Fibroblast of lung (primary cell): ENCODE results near the gene SLC16A6. TPM values are rescaled to one million over a fixed set of nuclear protein-coding genes. Genes with fewer than 3 reads are reported as not detected.
"Not testable (repeated sequence)": the region's sequence is repeated elsewhere in the genome, so short reads cannot be mapped to it uniquely, and the experiment has no call there.

ENCODE experiments used
- DNase-seq, 2 donors: peaks; one replicate each; pipeline versions ENCODE4 v3.0.0 to v3.0.0-alpha.2; 2010; ENCODE audit warnings: low read depth in 2 of 2
- H2AFZ ChIP-seq: 2 replicates; pipeline ENCODE4 v1.5.1; 2012; ENCODE audit warnings: low read length, control low read depth, inconsistent platforms
- H3K27ac ChIP-seq: 2 replicates; pipeline ENCODE4 v1.5.1; 2011; ENCODE audit warnings: low read length, control low read depth; ENCODE audit not compliant: insufficient read depth
- H3K27me3 ChIP-seq: 2 replicates; pipeline ENCODE4 v1.5.1; 2011; ENCODE audit warnings: mild to moderate bottlenecking, low read length; ENCODE audit not compliant: control insufficient read depth, insufficient read depth
- H3K36me3 ChIP-seq: 2 replicates; pipeline ENCODE4 v1.5.1; 2011; ENCODE audit warnings: low read length; ENCODE audit not compliant: control insufficient read depth, insufficient read depth
- H3K4me1 ChIP-seq: 2 replicates; pipeline ENCODE4 v1.5.1; 2011; ENCODE audit warnings: low read length; ENCODE audit not compliant: control insufficient read depth, insufficient read depth; ENCODE audit errors: extremely low read depth
- H3K4me2 ChIP-seq: 2 replicates; pipeline ENCODE4 v1.5.1; 2011; ENCODE audit warnings: low read length, control low read depth; ENCODE audit not compliant: insufficient read depth; ENCODE audit errors: extremely low read depth
- H3K4me3 ChIP-seq, 4 experiments: fragments of 200-600 bp in 1 of 4; sonication (generic) in 1 of 4; replicated peaks in 1 of 4; 2 replicates each; pipeline ENCODE4 v1.5.1; 2011 to 2016; ENCODE audit warnings: low read length in 4 of 4, low read depth in 3 of 4, mild to moderate bottlenecking in 3 of 4, control low read depth in 2 of 4, inconsistent platforms in 1 of 4, mixed read lengths in 1 of 4; ENCODE audit not compliant: insufficient read depth in 1 of 4; ENCODE audit errors: control extremely low read depth in 1 of 4
- H3K79me2 ChIP-seq: 2 replicates; pipeline ENCODE4 v1.5.1; 2012; ENCODE audit warnings: mild to moderate bottlenecking, low read length, inconsistent platforms; ENCODE audit not compliant: control insufficient read depth, insufficient read depth
- H3K9ac ChIP-seq: 2 replicates; pipeline ENCODE4 v1.5.1; 2011; ENCODE audit warnings: mild to moderate bottlenecking, low read length, control low read depth; ENCODE audit not compliant: insufficient read depth
- H3K9me3 ChIP-seq: 2 replicates; pipeline ENCODE4 v1.5.1; 2012; ENCODE audit warnings: low read depth, low read length; ENCODE audit not compliant: control insufficient read depth, insufficient read depth
- H4K20me1 ChIP-seq: 2 replicates; pipeline ENCODE4 v1.5.1; 2011; ENCODE audit warnings: low read length; ENCODE audit not compliant: control insufficient read depth, insufficient read depth; ENCODE audit errors: extremely low read depth
- EZH2 ChIP-seq: IDR thresholded peaks from 2 replicates; pipeline ENCODE4 v1.5.1; 2012; ENCODE audit warnings: low read length, control low read depth, mild to moderate bottlenecking; ENCODE audit errors: missing control alignments
- polyA plus RNA-seq, 2 donors: library from polyadenylated mRNA; depleted of rRNA in 1 of 2; stranded (reverse) in 1 of 2; unstranded in 1 of 2; fragments of >200 nt; gene quantifications; 2 replicates each; pipeline ENCODE4 v1.2.1, GENCODE V29; 2011 to 2012; ENCODE audit warnings: missing spikeins in 1 of 2
- total RNA-seq: library from RNA; depleted of rRNA; stranded (reverse); fragments of >200 nt; gene quantifications from 2 replicates; pipeline ENCODE4 v1.2.1, GENCODE V29; 2014
- TF ChIP-seq, protein P1 (sequence below), 2 donors: IDR thresholded peaks in 1 of 2; conservative IDR thresholded peaks in 1 of 2; 1 replicate in 1 of 2; 2 replicates in 1 of 2; pipeline ENCODE4 v1.5.1; 2011 to 2012; ENCODE audit warnings: low read length in 2 of 2, control low read depth in 1 of 2, inconsistent platforms in 1 of 2, low read depth in 1 of 2, mild to moderate bottlenecking in 1 of 2

Gene SLC16A6
- total and polyA plus RNA-seq, 2 donors (not counting 1 experiment from before 2014, with no cell fraction given) = 1.7 to 8.3 TPM

DNA sequence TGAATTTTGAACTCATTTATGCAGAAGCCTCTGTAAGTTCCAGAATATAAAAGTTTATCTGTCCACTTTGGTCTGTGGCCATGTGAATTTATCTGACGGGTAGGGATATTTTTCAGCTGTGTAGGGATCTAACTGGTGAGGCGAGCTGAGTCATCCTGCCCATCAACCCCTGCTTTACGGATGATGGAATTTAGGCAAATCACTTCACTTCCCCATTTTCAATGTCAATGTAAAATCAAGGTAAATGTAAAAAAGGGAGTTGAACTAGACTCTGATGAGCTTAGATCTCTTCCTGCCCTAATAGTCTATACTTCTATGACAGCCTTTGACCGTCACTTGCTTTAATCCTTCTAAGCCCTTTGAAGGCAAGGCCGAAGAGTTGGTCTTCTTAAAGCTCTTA, 2.6 kb downstream of the SLC16A6 start:
- peaks cover 8% of the 10 kb centered on the region for H3K4me1 ChIP-seq
- H3K27ac ChIP-seq = no peak overlapping the region
- no peak overlapping the region for H3K4me3 ChIP-seq
- no peaks in the 10 kb centered on the region for H3K9me3 ChIP-seq
- H4K20me1 ChIP-seq = no peaks in the 10 kb centered on the region
- H3K27me3 ChIP-seq = no peaks in the 10 kb centered on the region
- DNase-seq = no peak
- H3K36me3 ChIP-seq = no peaks in the 10 kb centered on the region
- H3K9ac ChIP-seq = no peak overlapping the region
- TF ChIP-seq EZH2 = no peak
- TF ChIP-seq, protein P1, sequence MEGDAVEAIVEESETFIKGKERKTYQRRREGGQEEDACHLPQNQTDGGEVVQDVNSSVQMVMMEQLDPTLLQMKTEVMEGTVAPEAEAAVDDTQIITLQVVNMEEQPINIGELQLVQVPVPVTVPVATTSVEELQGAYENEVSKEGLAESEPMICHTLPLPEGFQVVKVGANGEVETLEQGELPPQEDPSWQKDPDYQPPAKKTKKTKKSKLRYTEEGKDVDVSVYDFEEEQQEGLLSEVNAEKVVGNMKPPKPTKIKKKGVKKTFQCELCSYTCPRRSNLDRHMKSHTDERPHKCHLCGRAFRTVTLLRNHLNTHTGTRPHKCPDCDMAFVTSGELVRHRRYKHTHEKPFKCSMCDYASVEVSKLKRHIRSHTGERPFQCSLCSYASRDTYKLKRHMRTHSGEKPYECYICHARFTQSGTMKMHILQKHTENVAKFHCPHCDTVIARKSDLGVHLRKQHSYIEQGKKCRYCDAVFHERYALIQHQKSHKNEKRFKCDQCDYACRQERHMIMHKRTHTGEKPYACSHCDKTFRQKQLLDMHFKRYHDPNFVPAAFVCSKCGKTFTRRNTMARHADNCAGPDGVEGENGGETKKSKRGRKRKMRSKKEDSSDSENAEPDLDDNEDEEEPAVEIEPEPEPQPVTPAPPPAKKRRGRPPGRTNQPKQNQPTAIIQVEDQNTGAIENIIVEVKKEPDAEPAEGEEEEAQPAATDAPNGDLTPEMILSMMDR (conservative IDR thresholded peaks at IDR 0.05 in 1 of 2, IDR thresholded peaks at IDR 0.05 in 1 of 2; ENCODE audit: low read depth in 1 of 2, low read length in 2 of 2) = no peak
- no peak overlapping the region for H2AFZ ChIP-seq
- H3K4me2 ChIP-seq = no peak overlapping the region
- H3K79me2 ChIP-seq = no peaks in the 10 kb centered on the region

DNA sequence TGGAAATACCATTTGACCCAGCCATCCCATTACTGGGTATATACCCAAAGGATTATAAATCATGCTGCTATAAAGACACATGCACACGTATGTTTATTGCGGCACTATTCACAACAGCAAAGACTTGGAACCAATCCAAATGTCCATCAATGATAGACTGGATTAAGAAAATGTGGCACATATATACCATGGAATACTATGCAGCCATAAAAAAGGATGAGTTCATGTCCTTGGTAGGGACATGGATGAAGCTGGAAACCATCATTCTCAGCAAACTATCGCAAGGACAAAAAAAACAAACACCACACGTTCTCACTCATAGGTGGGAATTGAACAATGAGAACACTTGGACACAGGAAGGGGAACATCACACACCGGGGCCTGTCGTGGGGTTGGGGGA, 9.0 kb downstream of the SLC16A6 start:
- H3K79me2 ChIP-seq, H3K27me3 ChIP-seq, H3K9me3 ChIP-seq, H2AFZ ChIP-seq, H3K4me1 ChIP-seq, H3K27ac ChIP-seq, H3K9ac ChIP-seq, H4K20me1 ChIP-seq, H3K4me2 ChIP-seq, H3K4me3 ChIP-seq, H3K36me3 ChIP-seq, DNase-seq: not testable (repeated sequence)

DNA sequence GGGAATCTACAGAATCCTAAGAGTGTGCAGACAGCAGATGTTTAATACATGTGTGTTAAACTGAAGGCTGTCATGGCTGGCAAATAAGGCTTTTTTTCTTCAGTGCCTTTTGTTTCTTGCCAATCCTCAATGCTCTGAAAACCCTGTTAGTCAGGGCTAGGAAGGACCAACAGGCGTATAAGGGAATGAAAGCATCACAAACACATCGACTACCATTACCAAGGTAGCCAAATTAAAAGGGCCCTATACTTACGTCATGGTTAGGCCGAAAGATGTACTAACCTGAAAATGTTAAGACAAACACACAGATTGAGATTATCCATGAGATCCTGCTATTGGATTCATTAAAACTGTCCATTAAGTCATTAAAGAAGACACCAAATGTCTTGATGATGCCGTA, 13.1 kb downstream of the SLC16A6 start:
- Histone ChIP-seq H3K9ac (no peak overlapping the region), H3K4me2 (no peak overlapping the region), H3K4me1 (no peaks in the 10 kb centered on the region), H3K79me2 (no peaks in the 10 kb centered on the region), H3K36me3 (peaks cover 2% of the 10 kb centered on the region), H3K27ac (no peak overlapping the region), H2AFZ (no peak overlapping the region), H3K9me3 (no peaks in the 10 kb centered on the region), H4K20me1 (no peaks in the 10 kb centered on the region), H3K4me3 (no peak overlapping the region), H3K27me3 (no peaks in the 10 kb centered on the region)
- DNase-seq = no peak
- no peak for TF ChIP-seq EZH2
- TF ChIP-seq, protein P1 (conservative IDR thresholded peaks at IDR 0.05 in 1 of 2, IDR thresholded peaks at IDR 0.05 in 1 of 2; ENCODE audit: low read depth in 1 of 2, low read length in 2 of 2) = no peak

DNA sequence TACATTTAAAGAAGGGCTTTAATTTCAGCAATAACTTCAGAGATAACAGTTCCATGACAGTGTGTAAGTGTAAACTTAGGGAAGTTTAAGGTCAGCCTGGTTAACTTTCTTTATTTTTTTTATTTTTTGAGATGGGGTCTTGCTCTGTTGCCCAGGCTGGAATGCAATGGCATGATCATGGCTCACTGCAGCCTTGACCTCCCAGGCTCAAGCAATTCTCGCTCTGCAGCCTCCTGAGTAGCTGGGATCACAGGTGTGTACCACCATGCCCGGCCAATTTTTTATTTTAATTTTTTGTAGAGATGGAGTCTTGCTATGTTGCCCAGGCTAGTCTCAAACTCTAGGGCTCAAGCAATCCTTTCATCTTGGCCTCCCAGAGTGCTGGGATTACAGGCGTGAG, 14.6 kb downstream of the SLC16A6 start:
- not testable (repeated sequence) for H3K9me3 ChIP-seq, H3K36me3 ChIP-seq, H2AFZ ChIP-seq, H3K9ac ChIP-seq, H3K27me3 ChIP-seq, H3K27ac ChIP-seq, DNase-seq, H3K4me2 ChIP-seq, H3K4me1 ChIP-seq, H4K20me1 ChIP-seq, H3K79me2 ChIP-seq, H3K4me3 ChIP-seq
